ENCODE data around the gene NEUROD2.

NEUROD2 gene

GRCh38 chr17:39572121-39572520 lies 35.6 kb downstream of the NEUROD2 start:
- TF ChIP-seq MAX (IDR thresholded peaks at IDR 0.05; ENCODE audit: low read depth, low read length) (no peak), POLR2A (IDR thresholded peaks at IDR 0.05; ENCODE audit: extremely low read depth, insufficient read length) (no peak), MYC (IDR thresholded peaks at IDR 0.05; ENCODE audit: low read depth, low read length) (no peak), CTCF (IDR thresholded peaks at IDR 0.05; ENCODE audit: low read depth, low read length) (no peak)
- no peak for DNase-seq (ENCODE audit: low read depth)
- no peak overlapping the region for H3K4me3 ChIP-seq (ENCODE audit: low read depth, low read length)

GRCh38 chr17:39569126-39569525 lies 38.6 kb downstream of the NEUROD2 start:
- TF ChIP-seq CTCF (IDR thresholded peaks at IDR 0.05; ENCODE audit: low read depth, low read length), result no peak
- TF ChIP-seq POLR2A (IDR thresholded peaks at IDR 0.05; ENCODE audit: extremely low read depth, insufficient read length), result no peak
- TF ChIP-seq MYC (IDR thresholded peaks at IDR 0.05; ENCODE audit: low read depth, low read length), result no peak
- TF ChIP-seq MAX (IDR thresholded peaks at IDR 0.05; ENCODE audit: low read depth, low read length), result no peak
- no peak overlapping the region for H3K4me3 ChIP-seq (ENCODE audit: low read depth, low read length)
- DNase-seq (ENCODE audit: low read depth), result no peak

GRCh38 chr17:39568702-39569101 lies 39.0 kb downstream of the NEUROD2 start:
- DNase-seq (ENCODE audit: low read depth), result no peak
- H3K4me3 ChIP-seq (ENCODE audit: low read depth, low read length), result no peak overlapping the region
- TF ChIP-seq MYC (IDR thresholded peaks at IDR 0.05; ENCODE audit: low read depth, low read length), result no peak
- no peak for TF ChIP-seq POLR2A (IDR thresholded peaks at IDR 0.05; ENCODE audit: extremely low read depth, insufficient read length)

GRCh38 chr17:39566094-39566850 lies 41.4 kb downstream of the NEUROD2 start:
- no peak for DNase-seq (ENCODE audit: low read depth)
- H3K4me3 ChIP-seq (ENCODE audit: low read depth, low read length), result no peak overlapping the region
- TF ChIP-seq CTCF (IDR thresholded peaks at IDR 0.05; ENCODE audit: low read depth, low read length), result no peak

- H3K4me3 ChIP-seq (ENCODE audit: low read depth, low read length), result no peak overlapping the region
- no peak for TF ChIP-seq POLR2A (IDR thresholded peaks at IDR 0.05; ENCODE audit: extremely low read depth, insufficient read length)
- TF ChIP-seq MAX (IDR thresholded peaks at IDR 0.05; ENCODE audit: low read depth, low read length), result no peak
- no peak for TF ChIP-seq CTCF (IDR thresholded peaks at IDR 0.05; ENCODE audit: low read depth, low read length)
- TF ChIP-seq MYC (IDR thresholded peaks at IDR 0.05; ENCODE audit: low read depth, low read length), result no peak
- no peak for DNase-seq (ENCODE audit: low read depth)
Observed at GRCh38 chr17:39564211-39564848, 43.4 kb downstream of the NEUROD2 start.

GRCh38 chr17:39563476-39563875 lies 44.2 kb downstream of the NEUROD2 start:
- TF ChIP-seq POLR2A (IDR thresholded peaks at IDR 0.05; ENCODE audit: extremely low read depth, insufficient read length), result no peak
- TF ChIP-seq CTCF (IDR thresholded peaks at IDR 0.05; ENCODE audit: low read depth, low read length), result no peak
- TF ChIP-seq MYC (IDR thresholded peaks at IDR 0.05; ENCODE audit: low read depth, low read length), result no peak
- TF ChIP-seq MAX (IDR thresholded peaks at IDR 0.05; ENCODE audit: low read depth, low read length), result no peak
- DNase-seq (ENCODE audit: low read depth), result no peak
- no peak overlapping the region for H3K4me3 ChIP-seq (ENCODE audit: low read depth, low read length)

Measured in NB4 (cell line).